ENCODE results near the gene PSENEN. TPM values are rescaled to one million over a fixed set of nuclear protein-coding genes. Genes with fewer than 3 reads are reported as not detected.
A peak's percentile ranks its signal among the peaks of the same experiment; 100 is the strongest.

PSENEN gene
- total and polyA plus RNA-seq, 9 of the 15 experiments (the other 6 are each of a cell fraction or from before 2014, with no cell fraction given): 34.5 to 299 (median 61.1) TPM

- TF ChIP-seq ZNF347 (CRISPR knock-in tag; IDR thresholded peaks at IDR 0.05; ENCODE audit: low read depth) (no peak), RBFOX2 (IDR thresholded peaks at IDR 0.05; ENCODE audit: low read depth, low read length) (peak; percentile 92), NR3C1 (CRISPR knock-in tag; IDR thresholded peaks at IDR 0.05) (no peak), DACH1 (IDR thresholded peaks at IDR 0.05; ENCODE audit: partially characterized antibody) (no peak), SOX6 (IDR thresholded peaks at IDR 0.05) (peak; percentile 41; the same call in 1 of the 2 replicates), ZNF77 (CRISPR knock-in tag; IDR thresholded peaks at IDR 0.05) (no peak), EGR1 (conservative IDR thresholded peaks at IDR 0.05) (peak; percentile 52), TARDBP (IDR thresholded peaks at IDR 0.05) (peak; percentile 60; the same call in 1 of the 2 replicates), E2F4 (CRISPR knock-in tag; IDR thresholded peaks at IDR 0.05; ENCODE audit: low read depth) (peak; percentile 38; the same call in 1 of the 2 replicates), ETS1 (conservative IDR thresholded peaks at IDR 0.05; ENCODE audit: control insufficient read depth, low read depth, low read length) (peak; percentile 42), ZFP1 (CRISPR knock-in tag; IDR thresholded peaks at IDR 0.05) (no peak), TFAP4 (CRISPR knock-in tag; IDR thresholded peaks at IDR 0.05; ENCODE audit: borderline replicate concordance) (peak; percentile 88; the same call in 1 of the 2 replicates), ZNF24 (IDR thresholded peaks at IDR 0.05) (0 out of 2 replicates have a peak, but pooled peaks have one; percentile 17), PBX2 (CRISPR knock-in tag; IDR thresholded peaks at IDR 0.05; ENCODE audit: low read depth) (no peak), PBX2 (tag; conservative IDR thresholded peaks at IDR 0.05; ENCODE audit: low read depth) (peak; percentile 57), ZNF175 (CRISPR knock-in tag; IDR thresholded peaks at IDR 0.05; ENCODE audit: low read depth) (no peak), FIP1L1 (IDR thresholded peaks at IDR 0.05; ENCODE audit: low read depth, low read length, poor library complexity, severe bottlenecking) (peak; percentile 43), ID3 (CRISPR knock-in tag; IDR thresholded peaks at IDR 0.05) (no peak), ID3 (tag; IDR thresholded peaks at IDR 0.05) (0 out of 2 replicates have a peak, but pooled peaks have one; percentile 20), YY1 (IDR thresholded peaks at IDR 0.05; ENCODE audit: borderline replicate concordance in 1 of 3, control insufficient read depth in 1 of 3, extremely low read depth in 1 of 3, insufficient read depth in 3 of 3, insufficient read length in 1 of 3, insufficient replicate concordance in 2 of 3, low read depth in 1 of 3, low read length in 2 of 3) (peak in 1 of 3 experiments; percentile 63)
Observed at GRCh38 chr19:35740423-35741202, 4.8 kb upstream of the PSENEN start (continued).
